SK-N-SH (cell line): Measurements from ENCODE around the gene TOPBP1. TPM values are rescaled to one million over a fixed set of nuclear protein-coding genes. Genes with fewer than 3 reads are reported as not detected.

Experiments used
- CTCF ChIA-PET: fragments of 300-600, 350-600 bp; formaldehyde crosslinking; extraction: SDS; loops from one replicate; lab custom pipeline; 2021; lab: Yijun Ruan, JAX
- POLR2A ChIA-PET: fragments of 350-600 bp; sonication (Branson Sonifier 250); formaldehyde crosslinking; extraction: SDS; loops from one replicate; lab custom pipeline; 2020; ENCODE audit warnings: antibody characterized with exemption, inconsistent platforms; lab: Yijun Ruan, JAX
- DNase-seq: peaks from one replicate; pipeline ENCODE4 v3.0.0; 2012
- H2AFZ ChIP-seq: fragments of 200-600 bp; sonication (generic); 2 replicates; pipeline ENCODE4 v1.8.1; 2016; ENCODE audit warnings: antibody characterized with exemption, mild to moderate bottlenecking, low read depth
- H3F3A ChIP-seq: fragments of 200-600 bp; sonication (generic); replicated peaks from 2 replicates; pipeline ENCODE3; 2016; ENCODE audit warnings: antibody characterized with exemption, mild to moderate bottlenecking; ENCODE audit not compliant: insufficient read depth
- H3K27ac ChIP-seq, 2 experiments: fragments of 200-500 bp in 1 of 2; fragments of 200-600 bp in 1 of 2; sonication (Bioruptor generic) in 1 of 2; sonication (generic), shearing (Covaris generic) in 1 of 2; 2 replicates each; pipeline versions ENCODE4 v1.5.1 to v1.6.1; 2014 to 2016; ENCODE audit warnings: low read depth in 2 of 2, inconsistent platforms in 1 of 2, low read length in 1 of 2, mild to moderate bottlenecking in 1 of 2, mixed read lengths in 1 of 2
- H3K27me3 ChIP-seq: fragments of 200-600 bp; sonication (generic), shearing (Covaris generic); 2 replicates; pipeline ENCODE4 v1.6.1; 2016; ENCODE audit warnings: mixed run types; ENCODE audit not compliant: insufficient read depth
- H3K36me3 ChIP-seq, 2 experiments: fragments of 200-500 bp in 1 of 2; fragments of 200-600 bp in 1 of 2; sonication (Bioruptor generic) in 1 of 2; sonication (generic) in 1 of 2; replicated peaks in 1 of 2; 2 replicates each; pipeline versions ENCODE3 to v1.5.1; 2014 to 2016; ENCODE audit warnings: low read length in 1 of 2, mild to moderate bottlenecking in 1 of 2; ENCODE audit not compliant: insufficient read depth in 2 of 2, control insufficient read depth in 1 of 2
- H3K4me1 ChIP-seq, 2 experiments: fragments of 200-500 bp in 1 of 2; fragments of 200-600 bp in 1 of 2; sonication (Bioruptor generic) in 1 of 2; sonication (generic), shearing (Covaris generic) in 1 of 2; 2 replicates each; pipeline versions ENCODE4 v1.5.1 to v1.6.1; 2014 to 2016; ENCODE audit warnings: low read depth in 1 of 2, low read length in 1 of 2, mixed run types in 1 of 2; ENCODE audit not compliant: insufficient read depth in 2 of 2, control insufficient read depth in 1 of 2
- H3K4me2 ChIP-seq: fragments of 200-600 bp; sonication (generic), shearing (Covaris generic); 2 replicates; pipeline ENCODE4 v1.6.1; 2017; ENCODE audit warnings: mixed run types
- H3K4me3 ChIP-seq, 2 experiments: fragments of 200-500 bp in 1 of 2; fragments of 200-600 bp in 1 of 2; sonication (Bioruptor generic) in 1 of 2; sonication (generic), shearing (Covaris generic) in 1 of 2; 2 replicates each; pipeline versions ENCODE4 v1.5.1 to v1.8.1; 2014 to 2016; ENCODE audit warnings: low read depth in 2 of 2, inconsistent platforms in 1 of 2, low read length in 1 of 2, mild to moderate bottlenecking in 1 of 2, mixed read lengths in 1 of 2, moderate library complexity in 1 of 2
- H3K79me2 ChIP-seq: fragments of 200-600 bp; sonication (generic); 2 replicates; pipeline ENCODE4 v1.8.1; 2017; ENCODE audit warnings: mild to moderate bottlenecking; ENCODE audit not compliant: insufficient read depth
- H3K9ac ChIP-seq: fragments of 200-600 bp; sonication (generic); 2 replicates; pipeline ENCODE4 v1.6.1; 2017; ENCODE audit warnings: mixed run types
- H3K9me2 ChIP-seq: fragments of 200-600 bp; sonication (generic); 2 replicates; pipeline ENCODE4 v1.6.1; 2017; ENCODE audit warnings: mixed run types
- H3K9me3 ChIP-seq: fragments of 200-600 bp; sonication (generic); 2 replicates; pipeline ENCODE4 v1.6.1; 2017; ENCODE audit warnings: mixed run types, mild to moderate bottlenecking, moderate library complexity
- H4K20me1 ChIP-seq: fragments of 200-600 bp; sonication (generic); 2 replicates; pipeline ENCODE4 v1.6.1; 2017; ENCODE audit warnings: mild to moderate bottlenecking, mixed run types; ENCODE audit not compliant: insufficient read depth
- CHD2 ChIP-seq: fragments of 150-350 bp; IDR thresholded peaks from 2 replicates; pipeline ENCODE4 v1.6.1; 2018; ENCODE audit warnings: low read length; ENCODE audit not compliant: partially characterized antibody
- EP300 ChIP-seq, 2 experiments: IDR thresholded peaks; 2 replicates each; pipeline versions ENCODE4 v1.4.0 to v1.6.1; 2012; ENCODE audit warnings: borderline replicate concordance in 1 of 2, low read depth in 1 of 2, low read length in 1 of 2
- FOSL2 ChIP-seq: IDR thresholded peaks from 2 replicates; pipeline ENCODE4 v1.4.0; 2012; ENCODE audit warnings: low read depth, mild to moderate bottlenecking, moderate library complexity, borderline replicate concordance
- FOXJ3 ChIP-seq: sonication (generic); formaldehyde crosslinking; IDR thresholded peaks from 2 replicates; pipeline ENCODE4 v1.5.1; 2020; ENCODE audit warnings: mild to moderate bottlenecking, missing genetic modification reagents
- GABPA ChIP-seq: IDR thresholded peaks from 2 replicates; pipeline ENCODE4 v1.4.0; 2012; ENCODE audit warnings: low read depth, mild to moderate bottlenecking
- JUND ChIP-seq: IDR thresholded peaks from 2 replicates; pipeline ENCODE4 v1.4.0; 2012
- MXI1 ChIP-seq: IDR thresholded peaks from 2 replicates; pipeline ENCODE4 v1.6.1; 2012; ENCODE audit warnings: mild to moderate bottlenecking, low read depth, low read length, improper control_type of control experiment
- NFIC ChIP-seq: IDR thresholded peaks from 2 replicates; pipeline ENCODE4 v1.4.0; 2012; ENCODE audit warnings: borderline replicate concordance
- NRF1 ChIP-seq: IDR thresholded peaks from 2 replicates; pipeline ENCODE4 v1.6.1; 2012; ENCODE audit warnings: low read depth, mild to moderate bottlenecking, low read length
- POLR2AphosphoS5 ChIP-seq: IDR thresholded peaks from 2 replicates; pipeline ENCODE4 v1.6.1; 2012; ENCODE audit warnings: low read depth, low read length
- RAD21 ChIP-seq: IDR thresholded peaks from 2 replicates; pipeline ENCODE4 v1.6.1; 2012; ENCODE audit warnings: mild to moderate bottlenecking, low read length
- RFX5 ChIP-seq: IDR thresholded peaks from 2 replicates; pipeline ENCODE4 v1.6.1; 2012; ENCODE audit warnings: mild to moderate bottlenecking, improper control_type of control experiment, low read length
- SIN3A ChIP-seq: IDR thresholded peaks from 2 replicates; pipeline ENCODE4 v1.6.1; 2012; ENCODE audit warnings: low read depth, mild to moderate bottlenecking, low read length, moderate library complexity, borderline replicate concordance
- TAF1 ChIP-seq: IDR thresholded peaks from 2 replicates; pipeline ENCODE4 v1.6.1; 2012; ENCODE audit warnings: low read depth, mild to moderate bottlenecking, low read length, moderate library complexity, borderline replicate concordance
- TEAD4 ChIP-seq: IDR thresholded peaks from 2 replicates; pipeline ENCODE4 v1.4.0; 2012; ENCODE audit warnings: mild to moderate bottlenecking, borderline replicate concordance; ENCODE audit not compliant: insufficient read depth
- WGBS: methylation state at CpG from one replicate; pipeline ENCODE4 v1.1.6; 2017; ENCODE audit warnings: low lambda C conversion rate; 5-methylcytosine and 5-hydroxymethylcytosine counted together
- polyA plus RNA-seq, 3 experiments: library from polyadenylated mRNA; depleted of rRNA; stranded (reverse); fragments of >200 nt; gene quantifications; 2 replicates each; pipeline ENCODE4 v1.2.3, GENCODE V29; 2012
- TF ChIP-seq, protein P1 (sequence below): fragments of 150-350 bp; IDR thresholded peaks from 2 replicates; pipeline ENCODE4 v1.6.1; 2017; ENCODE audit warnings: antibody characterized with exemption, low read length, low read depth, borderline replicate concordance
- TF ChIP-seq, protein P2 (sequence below): IDR thresholded peaks from 2 replicates; pipeline ENCODE4 v1.6.1; 2012; ENCODE audit warnings: mild to moderate bottlenecking, low read depth, low read length, moderate library complexity
- TF ChIP-seq, protein P3 (sequence below): IDR thresholded peaks from 2 replicates; pipeline ENCODE4 v1.4.0; 2012; ENCODE audit warnings: low read depth, borderline replicate concordance
- TF ChIP-seq, protein P4 (sequence below): fragments of 150-350 bp; IDR thresholded peaks from 2 replicates; pipeline ENCODE4 v1.6.1; 2016; ENCODE audit warnings: mild to moderate bottlenecking, low read depth, low read length

The TOPBP1 gene
- polyA plus RNA-seq, 1 of the 3 experiments (the other 2 are of a cell fraction) = 15.7 TPM

DNA sequence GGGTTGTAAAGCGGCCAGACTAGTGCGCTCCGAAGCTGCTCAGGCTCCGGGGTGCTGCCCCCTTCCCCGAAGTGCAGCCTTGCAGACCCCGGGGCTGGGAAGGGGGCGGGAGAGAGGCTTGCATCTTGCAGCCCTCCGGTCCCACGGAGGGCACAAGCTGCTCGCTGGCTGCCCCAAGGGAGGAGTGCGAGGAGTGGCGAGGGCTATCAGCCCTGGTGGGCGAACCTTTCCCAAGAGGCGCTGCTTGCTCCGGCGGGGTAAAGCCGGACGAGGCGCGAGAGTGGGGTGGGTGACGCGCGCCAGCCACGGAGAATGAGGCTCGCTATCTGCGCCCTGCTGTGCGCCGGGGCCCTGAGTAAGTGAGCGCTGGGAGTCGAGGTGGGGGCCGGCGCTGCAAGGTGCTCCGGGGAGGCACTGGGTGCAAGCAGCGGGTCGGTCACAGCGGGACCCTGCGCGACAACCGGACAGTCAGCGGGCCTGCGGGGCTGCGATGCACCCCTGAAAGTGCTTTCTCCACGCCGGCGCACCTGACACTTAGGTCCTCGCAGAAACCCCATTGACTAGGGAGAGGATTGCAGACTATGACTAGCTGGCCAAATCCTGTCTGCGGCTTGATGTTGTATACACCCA lies 12.7 kb upstream of the TOPBP1 start:
- Histone ChIP-seq H3K9me3 (no peaks in the 10 kb centered on the region), H3K79me2 (no peaks in the 10 kb centered on the region), H3K27ac (no peak overlapping the region), H3K4me3 (peak overlapping the region; percentile 16 to 38; a peak in 3 of 4 replicates), H3K36me3 (no peaks in the 10 kb centered on the region), H3K9ac (no peak overlapping the region), H3K9me2 (no peaks in the 10 kb centered on the region), H3K4me1 (peaks cover 0 to 4% of the 10 kb centered on the region in 2 experiments; a peak in 1 of 4 replicates), H4K20me1 (no peaks in the 10 kb centered on the region), H3K4me2 (peak overlapping the region; percentile 76), H3F3A (no peaks in the 10 kb centered on the region), H3K27me3 (peaks cover 25% of the 10 kb centered on the region; the same call in 1 of the 2 replicates), H2AFZ (no peak overlapping the region)
- CTCF ChIA-PET = interaction anchor here (1.0 to 1.8 kb wide), 4 partner anchors 10 to 144 kb away, joined by 3 to 7 read pairs (median 3); partner anchors contain the start of gene TOPBP1
- 7% methylated on average over 3 of the region's 47 CpGs for WGBS
- peak; percentile 61 for DNase-seq
- TF ChIP-seq JUND (no peak), SIN3A (no peak), GABPA (no peak), POLR2AphosphoS5 (no peak), FOSL2 (no peak), NFIC (no peak), FOXJ3 (no peak), RFX5 (no peak), MXI1 (no peak), TEAD4 (no peak), TAF1 (no peak), EP300 (IDR thresholded peaks at IDR 0.05; ENCODE audit: borderline replicate concordance in 1 of 2, low read depth in 1 of 2, low read length in 1 of 2) (no peak), CHD2 (no peak), RAD21 (no peak), NRF1 (no peak)
- TF ChIP-seq, protein P1, sequence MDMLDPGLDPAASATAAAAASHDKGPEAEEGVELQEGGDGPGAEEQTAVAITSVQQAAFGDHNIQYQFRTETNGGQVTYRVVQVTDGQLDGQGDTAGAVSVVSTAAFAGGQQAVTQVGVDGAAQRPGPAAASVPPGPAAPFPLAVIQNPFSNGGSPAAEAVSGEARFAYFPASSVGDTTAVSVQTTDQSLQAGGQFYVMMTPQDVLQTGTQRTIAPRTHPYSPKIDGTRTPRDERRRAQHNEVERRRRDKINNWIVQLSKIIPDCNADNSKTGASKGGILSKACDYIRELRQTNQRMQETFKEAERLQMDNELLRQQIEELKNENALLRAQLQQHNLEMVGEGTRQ = no peak
- TF ChIP-seq, protein P2, sequence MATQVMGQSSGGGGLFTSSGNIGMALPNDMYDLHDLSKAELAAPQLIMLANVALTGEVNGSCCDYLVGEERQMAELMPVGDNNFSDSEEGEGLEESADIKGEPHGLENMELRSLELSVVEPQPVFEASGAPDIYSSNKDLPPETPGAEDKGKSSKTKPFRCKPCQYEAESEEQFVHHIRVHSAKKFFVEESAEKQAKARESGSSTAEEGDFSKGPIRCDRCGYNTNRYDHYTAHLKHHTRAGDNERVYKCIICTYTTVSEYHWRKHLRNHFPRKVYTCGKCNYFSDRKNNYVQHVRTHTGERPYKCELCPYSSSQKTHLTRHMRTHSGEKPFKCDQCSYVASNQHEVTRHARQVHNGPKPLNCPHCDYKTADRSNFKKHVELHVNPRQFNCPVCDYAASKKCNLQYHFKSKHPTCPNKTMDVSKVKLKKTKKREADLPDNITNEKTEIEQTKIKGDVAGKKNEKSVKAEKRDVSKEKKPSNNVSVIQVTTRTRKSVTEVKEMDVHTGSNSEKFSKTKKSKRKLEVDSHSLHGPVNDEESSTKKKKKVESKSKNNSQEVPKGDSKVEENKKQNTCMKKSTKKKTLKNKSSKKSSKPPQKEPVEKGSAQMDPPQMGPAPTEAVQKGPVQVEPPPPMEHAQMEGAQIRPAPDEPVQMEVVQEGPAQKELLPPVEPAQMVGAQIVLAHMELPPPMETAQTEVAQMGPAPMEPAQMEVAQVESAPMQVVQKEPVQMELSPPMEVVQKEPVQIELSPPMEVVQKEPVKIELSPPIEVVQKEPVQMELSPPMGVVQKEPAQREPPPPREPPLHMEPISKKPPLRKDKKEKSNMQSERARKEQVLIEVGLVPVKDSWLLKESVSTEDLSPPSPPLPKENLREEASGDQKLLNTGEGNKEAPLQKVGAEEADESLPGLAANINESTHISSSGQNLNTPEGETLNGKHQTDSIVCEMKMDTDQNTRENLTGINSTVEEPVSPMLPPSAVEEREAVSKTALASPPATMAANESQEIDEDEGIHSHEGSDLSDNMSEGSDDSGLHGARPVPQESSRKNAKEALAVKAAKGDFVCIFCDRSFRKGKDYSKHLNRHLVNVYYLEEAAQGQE = no peak
- TF ChIP-seq, protein P3, sequence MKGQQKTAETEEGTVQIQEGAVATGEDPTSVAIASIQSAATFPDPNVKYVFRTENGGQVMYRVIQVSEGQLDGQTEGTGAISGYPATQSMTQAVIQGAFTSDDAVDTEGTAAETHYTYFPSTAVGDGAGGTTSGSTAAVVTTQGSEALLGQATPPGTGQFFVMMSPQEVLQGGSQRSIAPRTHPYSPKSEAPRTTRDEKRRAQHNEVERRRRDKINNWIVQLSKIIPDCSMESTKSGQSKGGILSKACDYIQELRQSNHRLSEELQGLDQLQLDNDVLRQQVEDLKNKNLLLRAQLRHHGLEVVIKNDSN = no peak
- TF ChIP-seq, protein P4, sequence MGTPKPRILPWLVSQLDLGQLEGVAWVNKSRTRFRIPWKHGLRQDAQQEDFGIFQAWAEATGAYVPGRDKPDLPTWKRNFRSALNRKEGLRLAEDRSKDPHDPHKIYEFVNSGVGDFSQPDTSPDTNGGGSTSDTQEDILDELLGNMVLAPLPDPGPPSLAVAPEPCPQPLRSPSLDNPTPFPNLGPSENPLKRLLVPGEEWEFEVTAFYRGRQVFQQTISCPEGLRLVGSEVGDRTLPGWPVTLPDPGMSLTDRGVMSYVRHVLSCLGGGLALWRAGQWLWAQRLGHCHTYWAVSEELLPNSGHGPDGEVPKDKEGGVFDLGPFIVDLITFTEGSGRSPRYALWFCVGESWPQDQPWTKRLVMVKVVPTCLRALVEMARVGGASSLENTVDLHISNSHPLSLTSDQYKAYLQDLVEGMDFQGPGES = no peak
- POLR2A ChIA-PET = no interaction called here
